H1 (cell line): ENCODE data around the gene SLC30A2. TPM values are rescaled to one million over a fixed set of nuclear protein-coding genes. Genes with fewer than 3 reads are reported as not detected.

Experiments used
- KDM1A ChIP-seq: fragments of 200-600, 300-600 bp; sonication (generic); IDR thresholded peaks from 2 replicates; pipeline ENCODE4 v1.7.1; 2016; ENCODE audit warnings: mild to moderate bottlenecking, low read length, borderline replicate concordance
- RBBP5 ChIP-seq: IDR thresholded peaks from 2 replicates; pipeline ENCODE4 v1.7.1; 2012; ENCODE audit warnings: low read depth, mild to moderate bottlenecking, inconsistent platforms, low read length, moderate library complexity, borderline replicate concordance
- SAP30 ChIP-seq: fragments of 300-600 bp; sonication (generic); IDR thresholded peaks from 2 replicates; pipeline ENCODE4 v1.7.1; 2012; ENCODE audit warnings: low read length, moderate library complexity, mild to moderate bottlenecking, inconsistent platforms; ENCODE audit not compliant: insufficient read depth, insufficient replicate concordance
- SP2 ChIP-seq: IDR thresholded peaks from 2 replicates; pipeline ENCODE4 v1.6.1; 2012; ENCODE audit warnings: mild to moderate bottlenecking, low read length, inconsistent platforms
- TAF1 ChIP-seq: IDR thresholded peaks from 2 replicates; pipeline ENCODE4 v1.6.1; 2011; ENCODE audit warnings: mild to moderate bottlenecking, low read depth, low read length
- TEAD4 ChIP-seq: IDR thresholded peaks from 2 replicates; pipeline ENCODE4 v1.6.1; 2012; ENCODE audit warnings: low read depth, low read length, inconsistent platforms, mixed read lengths
- polyA plus RNA-seq, 7 experiments: library from polyadenylated mRNA; depleted of rRNA in 3 of 7; stranded (reverse) in 5 of 7; unstranded in 2 of 7; fragments of >200 nt in 5 of 7; fragments of 200-250 nt in 2 of 7; gene quantifications; 1 replicate in 5 of 7; 2 replicates in 1 of 7; 4 replicates in 1 of 7; pipeline versions ENCODE4 v1.2.1 to v1.2.3, GENCODE V29; 2011 to 2013; ENCODE audit warnings: missing spikeins in 2 of 7, mixed read lengths in 2 of 7
- total RNA-seq: library from RNA; stranded (reverse); fragmentation: NEBNext Ultra II Directional; extraction: Animal tissue kit (Norgen Biotek cat#: 25700); gene quantifications from 2 replicates; pipeline ENCODE4 v1.2.1, GENCODE V29; 2021
- TF ChIP-seq, protein P1 (sequence below): IDR thresholded peaks from 2 replicates; pipeline ENCODE4 v1.6.1; 2012; ENCODE audit warnings: low read length, inconsistent platforms

The SLC30A2 gene
- total and polyA plus RNA-seq, 2 of the 8 experiments (the other 6 are each of a cell fraction or from before 2014, with no cell fraction given) = 0.19 to 0.76 TPM

DNA sequence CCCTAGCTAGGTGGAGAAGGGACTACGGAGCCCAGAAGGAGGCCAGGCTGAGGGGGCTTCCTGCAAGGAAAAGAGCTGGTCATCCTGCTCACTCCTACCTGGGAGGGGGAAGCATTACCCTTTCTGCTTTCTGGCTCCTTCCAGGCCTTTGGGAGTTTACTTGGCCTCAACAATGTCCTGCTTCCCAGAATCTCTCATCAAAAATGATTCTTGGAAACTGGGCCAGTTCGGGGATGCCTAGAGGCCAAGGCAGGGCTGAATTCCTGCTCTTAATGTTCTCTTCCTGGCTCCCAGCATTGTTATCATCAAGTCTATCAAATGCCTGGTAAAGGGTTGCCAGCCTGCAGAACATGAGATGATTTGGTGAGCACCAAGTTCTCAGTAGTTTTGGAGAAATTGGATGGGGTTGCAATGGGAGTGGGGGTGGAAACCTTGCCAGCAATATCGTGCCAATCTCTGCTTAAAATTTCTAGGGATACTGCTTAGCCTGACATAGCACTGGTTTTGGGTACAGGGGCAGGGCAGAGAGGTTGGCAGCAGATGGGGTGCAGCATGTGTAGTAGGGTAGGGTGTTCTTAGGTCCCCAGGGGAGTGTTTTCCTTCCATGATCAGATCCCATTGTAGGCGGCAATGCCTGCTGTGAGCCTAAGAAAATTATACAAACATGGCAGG, 40.3 kb downstream of the SLC30A2 start (continued):
- TF ChIP-seq, protein P1, sequence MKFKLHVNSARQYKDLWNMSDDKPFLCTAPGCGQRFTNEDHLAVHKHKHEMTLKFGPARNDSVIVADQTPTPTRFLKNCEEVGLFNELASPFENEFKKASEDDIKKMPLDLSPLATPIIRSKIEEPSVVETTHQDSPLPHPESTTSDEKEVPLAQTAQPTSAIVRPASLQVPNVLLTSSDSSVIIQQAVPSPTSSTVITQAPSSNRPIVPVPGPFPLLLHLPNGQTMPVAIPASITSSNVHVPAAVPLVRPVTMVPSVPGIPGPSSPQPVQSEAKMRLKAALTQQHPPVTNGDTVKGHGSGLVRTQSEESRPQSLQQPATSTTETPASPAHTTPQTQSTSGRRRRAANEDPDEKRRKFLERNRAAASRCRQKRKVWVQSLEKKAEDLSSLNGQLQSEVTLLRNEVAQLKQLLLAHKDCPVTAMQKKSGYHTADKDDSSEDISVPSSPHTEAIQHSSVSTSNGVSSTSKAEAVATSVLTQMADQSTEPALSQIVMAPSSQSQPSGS = no peak
- TF ChIP-seq RBBP5 = no peak
- TF ChIP-seq KDM1A = no peak
- no peak for TF ChIP-seq SAP30
- TF ChIP-seq TEAD4 = no peak
- no peak for TF ChIP-seq TAF1
- no peak for TF ChIP-seq SP2
- TF ChIP-seq, all 59 proteins: peak for 0
